Measurements from ENCODE around the gene CIT.
"Not testable (repeated sequence)": the region's sequence is repeated elsewhere in the genome, so short reads cannot be mapped to it uniquely, and the experiment has no call there.

The CIT gene

DNA sequence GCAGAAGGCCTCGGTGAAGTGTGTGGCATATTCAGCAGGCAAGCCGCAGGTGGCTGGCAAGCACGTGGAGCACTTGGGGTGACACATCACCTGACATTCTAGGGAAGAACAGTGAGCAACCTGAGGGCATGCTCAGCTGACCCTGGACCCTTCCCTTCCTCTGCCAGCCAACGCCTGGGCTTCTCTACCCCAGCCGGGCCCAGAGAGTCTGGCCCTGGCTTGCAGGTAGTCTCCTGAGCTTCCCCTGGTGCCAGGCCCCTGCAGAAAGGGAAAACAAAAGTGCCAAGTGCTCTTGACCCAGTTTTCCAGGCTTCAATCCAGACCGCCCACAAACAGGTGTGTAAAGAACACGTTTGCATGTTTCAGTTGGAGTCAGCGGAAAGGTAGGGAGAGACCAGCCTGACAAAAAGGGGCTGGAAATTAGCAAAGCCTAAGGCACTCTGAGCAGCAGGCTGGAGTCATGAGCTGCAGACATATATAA, 163.5 kb downstream of the CIT start:
- H3K27ac ChIP-seq = no peak overlapping the region
- TF ChIP-seq, protein P1, sequence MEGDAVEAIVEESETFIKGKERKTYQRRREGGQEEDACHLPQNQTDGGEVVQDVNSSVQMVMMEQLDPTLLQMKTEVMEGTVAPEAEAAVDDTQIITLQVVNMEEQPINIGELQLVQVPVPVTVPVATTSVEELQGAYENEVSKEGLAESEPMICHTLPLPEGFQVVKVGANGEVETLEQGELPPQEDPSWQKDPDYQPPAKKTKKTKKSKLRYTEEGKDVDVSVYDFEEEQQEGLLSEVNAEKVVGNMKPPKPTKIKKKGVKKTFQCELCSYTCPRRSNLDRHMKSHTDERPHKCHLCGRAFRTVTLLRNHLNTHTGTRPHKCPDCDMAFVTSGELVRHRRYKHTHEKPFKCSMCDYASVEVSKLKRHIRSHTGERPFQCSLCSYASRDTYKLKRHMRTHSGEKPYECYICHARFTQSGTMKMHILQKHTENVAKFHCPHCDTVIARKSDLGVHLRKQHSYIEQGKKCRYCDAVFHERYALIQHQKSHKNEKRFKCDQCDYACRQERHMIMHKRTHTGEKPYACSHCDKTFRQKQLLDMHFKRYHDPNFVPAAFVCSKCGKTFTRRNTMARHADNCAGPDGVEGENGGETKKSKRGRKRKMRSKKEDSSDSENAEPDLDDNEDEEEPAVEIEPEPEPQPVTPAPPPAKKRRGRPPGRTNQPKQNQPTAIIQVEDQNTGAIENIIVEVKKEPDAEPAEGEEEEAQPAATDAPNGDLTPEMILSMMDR (IDR thresholded peaks at IDR 0.05) = no peak
- TF ChIP-seq ZFX (IDR thresholded peaks at IDR 0.05; ENCODE audit: borderline replicate concordance) = no peak

GRCh38 chr12:119712721-119713120, 164.4 kb downstream of the CIT start:
- no peak overlapping the region for H3K27ac ChIP-seq
- TF ChIP-seq ZFX (IDR thresholded peaks at IDR 0.05; ENCODE audit: borderline replicate concordance) = no peak
- TF ChIP-seq, protein P1 (IDR thresholded peaks at IDR 0.05) = no peak

DNA sequence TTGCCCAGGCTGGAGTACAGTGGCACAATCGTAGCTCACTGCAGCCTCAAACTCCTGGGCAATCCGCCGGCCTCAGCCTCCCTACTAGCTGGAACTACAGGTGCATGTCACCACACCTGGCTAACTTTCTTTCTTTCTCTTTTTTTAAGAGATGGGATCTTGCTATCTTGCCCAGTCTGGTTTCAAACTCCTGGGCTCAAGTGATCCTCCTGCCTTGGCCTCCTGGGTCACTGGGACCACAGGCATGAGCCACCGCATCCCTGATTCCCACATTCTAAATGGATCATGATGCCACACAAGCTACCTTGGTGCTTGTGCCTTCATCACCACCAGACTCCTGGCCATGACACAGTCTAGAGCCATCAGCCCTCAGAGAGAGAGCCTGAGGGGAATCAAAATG, 165.4 kb downstream of the CIT start:
- TF ChIP-seq, protein P1 (IDR thresholded peaks at IDR 0.05) = no peak
- no peak for TF ChIP-seq ZFX (IDR thresholded peaks at IDR 0.05; ENCODE audit: borderline replicate concordance)
- no peak overlapping the region for H3K27ac ChIP-seq

DNA sequence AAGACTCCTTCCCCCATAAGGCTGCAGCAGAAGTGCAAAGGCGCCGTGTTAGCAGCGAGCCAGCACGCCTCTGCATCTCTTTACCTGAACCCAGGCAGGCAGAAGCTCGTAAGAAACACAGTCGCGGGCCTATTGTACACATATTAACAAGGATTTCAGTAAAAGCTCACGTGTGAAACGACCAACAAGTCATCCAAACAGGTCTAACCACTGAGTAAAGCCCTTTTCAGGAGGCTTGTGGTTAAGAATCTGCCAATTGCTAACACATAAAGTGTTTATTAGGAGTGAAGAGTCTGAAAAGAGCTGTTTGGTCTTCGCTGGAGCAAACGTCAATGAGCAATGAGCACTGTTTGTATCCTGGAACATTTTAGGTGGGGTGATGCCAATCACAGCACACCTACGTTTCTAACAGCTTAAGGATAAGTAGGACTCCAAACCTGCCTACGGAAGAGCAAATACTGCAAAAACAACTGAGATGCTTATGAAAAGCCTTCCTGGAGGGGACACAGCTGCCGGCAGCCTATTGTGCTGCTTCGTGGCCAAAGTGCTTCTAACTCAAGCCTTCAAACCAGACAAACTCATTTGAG, 166.1 kb downstream of the CIT start:
- peak overlapping the region; percentile 32; the same call in 1 of the 2 replicates for H3K27ac ChIP-seq
- no peak for TF ChIP-seq ZFX (IDR thresholded peaks at IDR 0.05; ENCODE audit: borderline replicate concordance)
- TF ChIP-seq, protein P1 (IDR thresholded peaks at IDR 0.05) = no peak

GRCh38 chr12:119710374-119710964, 166.7 kb downstream of the CIT start:
- no peak for TF ChIP-seq ZFX (IDR thresholded peaks at IDR 0.05; ENCODE audit: borderline replicate concordance)
- TF ChIP-seq, protein P1 (IDR thresholded peaks at IDR 0.05) = no peak

GRCh38 chr12:119706427-119706826, 170.7 kb downstream of the CIT start:
- H3K27ac ChIP-seq = not testable (repeated sequence)

More at GRCh38 chr12:119710374-119710964, 166.7 kb downstream of the CIT start:
- peak overlapping the region; percentile 32; the same call in 1 of the 2 replicates for H3K27ac ChIP-seq

DNA sequence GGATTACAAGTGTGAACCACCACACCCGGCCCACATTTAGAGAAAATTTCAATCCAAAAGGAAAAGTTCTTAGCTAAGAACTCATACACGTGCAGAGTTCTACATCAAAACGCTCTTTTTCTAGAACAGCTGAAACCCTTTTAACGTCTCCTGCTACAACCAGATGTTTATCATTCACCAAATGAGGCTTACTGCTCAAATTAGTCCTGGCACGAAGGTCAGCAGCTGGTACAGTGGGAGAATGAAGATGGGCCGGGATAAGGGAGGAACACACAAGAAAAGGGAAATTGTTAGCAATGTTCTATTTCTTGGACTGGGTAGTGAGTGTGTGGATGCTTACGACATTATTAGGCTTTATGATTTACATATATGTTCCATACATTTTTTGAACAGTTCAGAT, 171.9 kb downstream of the CIT start:
- TF ChIP-seq, protein P1 (IDR thresholded peaks at IDR 0.05) = no peak
- TF ChIP-seq ZFX (IDR thresholded peaks at IDR 0.05; ENCODE audit: borderline replicate concordance) = no peak
- no peak overlapping the region for H3K27ac ChIP-seq

Data from 22Rv1 (cell line).